Raji (cell line): ENCODE data around the gene KPNA6.

ENCODE experiments used
- POLR2A ChIP-seq: IDR thresholded peaks from 2 replicates; pipeline ENCODE4 v1.6.1; 2011; ENCODE audit warnings: low read depth, low read length, control low read depth; ENCODE audit not compliant: insufficient read depth

The KPNA6 gene

DNA sequence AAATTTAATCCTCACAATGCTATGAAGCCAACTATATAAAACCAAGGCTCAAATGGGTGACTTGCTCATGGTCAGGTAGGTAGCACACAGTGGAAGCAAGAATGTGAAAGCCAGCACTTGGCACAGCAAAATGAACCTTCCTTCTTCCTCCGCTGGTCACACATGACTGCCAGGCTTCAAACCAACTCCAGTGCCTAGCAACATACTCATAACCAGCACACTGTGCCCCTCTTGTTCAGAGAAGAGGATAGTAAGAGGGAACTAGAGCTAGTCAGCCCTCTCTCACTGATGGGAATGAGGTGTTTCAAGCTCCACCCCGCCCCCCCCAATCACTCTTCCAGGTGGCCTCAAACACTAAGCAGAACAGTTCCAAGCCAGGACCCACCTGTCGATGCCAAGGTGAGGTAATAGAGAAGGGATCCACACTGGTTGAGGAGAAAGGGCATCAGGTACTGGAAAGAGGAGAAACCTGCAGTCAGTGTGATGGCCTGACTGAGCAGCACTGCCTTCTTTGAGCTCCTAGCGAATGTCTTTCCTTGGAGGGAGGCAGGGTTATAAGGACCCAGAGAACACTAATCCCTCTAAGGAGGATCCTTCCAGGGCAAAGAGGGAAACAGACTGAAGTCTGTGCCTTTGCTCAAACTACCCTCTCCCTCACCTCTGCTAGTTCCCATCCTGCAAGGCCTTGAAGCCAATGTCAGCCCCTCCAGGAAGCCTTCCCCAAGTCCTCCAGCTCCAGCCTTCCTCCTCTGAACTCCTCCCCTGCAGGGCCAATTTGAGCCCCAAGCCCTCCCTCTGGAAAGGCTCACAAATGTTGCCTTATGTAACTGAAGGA is 113.1 kb downstream of the KPNA6 start:
- TF ChIP-seq POLR2A = no peak

GRCh38 chr1:32221581-32221979 is 113.7 kb downstream of the KPNA6 start:
- no peak for TF ChIP-seq POLR2A

GRCh38 chr1:32221980-32222755 is 114.3 kb downstream of the KPNA6 start, which contains the start of the genes EIF3I and TMEM234:
EIF3I (plus strand) TSS chr1:32222407; CDS start chr1:32222442, 35 bp downstream.
TMEM234 (minus strand) TSS chr1:32222353; CDS start chr1:32222322, 31 bp downstream.
- TF ChIP-seq POLR2A = peak; percentile 93

DNA sequence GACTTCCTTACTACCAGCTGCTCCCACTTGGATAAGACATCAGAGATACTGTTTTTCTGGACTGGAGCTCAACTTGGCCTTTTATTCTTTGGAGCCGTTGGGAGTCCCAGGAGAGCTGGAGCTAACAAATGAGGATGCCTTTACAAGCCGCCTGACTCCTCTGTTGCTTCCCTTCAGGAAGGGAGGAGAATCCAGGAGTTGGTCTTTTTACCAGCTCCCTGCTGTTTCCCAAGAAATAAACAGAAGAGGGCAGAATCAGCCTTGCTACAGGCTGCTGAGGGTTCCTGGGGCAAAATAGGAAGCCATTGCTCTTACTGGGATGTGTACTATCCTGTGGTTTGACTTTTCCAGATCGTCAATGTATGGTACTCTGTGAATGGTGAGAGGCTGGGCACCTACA is 115.8 kb downstream of the KPNA6 start:
- TF ChIP-seq POLR2A = no peak

DNA sequence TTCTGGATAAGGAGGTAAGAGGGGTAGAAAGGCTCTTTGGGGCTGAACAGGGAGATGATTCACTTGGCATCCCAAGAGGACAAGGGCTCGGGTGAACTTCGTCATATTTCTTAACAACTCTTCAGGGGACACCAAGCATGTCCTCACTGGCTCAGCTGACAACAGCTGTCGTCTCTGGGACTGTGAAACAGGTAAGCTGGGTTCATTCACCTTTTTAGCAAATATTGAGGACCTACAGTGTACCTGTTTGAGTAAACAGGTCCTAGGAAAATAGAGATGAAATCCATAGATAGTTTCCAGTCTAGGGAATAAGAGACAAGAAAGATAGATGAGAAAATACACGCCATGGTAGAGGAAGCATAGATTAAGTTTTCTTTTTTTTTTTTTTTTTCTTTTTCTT is 116.4 kb downstream of the KPNA6 start:
- TF ChIP-seq POLR2A = no peak
